GM19324 (cell line): ENCODE data around the gene KMT5B.

Source experiments
- ATAC-seq: cut with Tn5 transposase; IDR thresholded peaks from one replicate; pipeline ENCODE4 v1.9.1; 2021; ENCODE audit warnings: mild to moderate bottlenecking, moderate library complexity; ENCODE audit not compliant: unreplicated experiment, low FRiP score

The KMT5B gene

DNA sequence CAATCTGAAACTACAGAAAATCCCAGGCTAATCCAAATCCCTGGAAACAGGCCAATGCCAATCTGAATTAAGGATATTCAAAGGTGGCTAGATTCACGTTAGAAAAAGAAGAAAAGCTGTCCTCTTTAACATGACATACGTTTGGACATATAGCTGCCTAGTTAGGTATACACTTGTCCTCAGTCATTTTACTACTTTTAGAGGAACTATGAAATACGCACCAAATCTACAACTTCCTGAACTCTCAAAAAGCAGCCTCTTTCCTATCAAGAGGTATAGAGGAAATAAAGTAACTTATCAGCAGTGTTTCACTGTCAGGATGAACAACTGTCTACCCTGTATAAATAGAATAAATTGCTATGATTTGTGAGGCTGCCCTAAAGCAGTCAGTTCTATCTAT lies 24.0 kb downstream of the KMT5B start:
- ATAC-seq = no peak

DNA sequence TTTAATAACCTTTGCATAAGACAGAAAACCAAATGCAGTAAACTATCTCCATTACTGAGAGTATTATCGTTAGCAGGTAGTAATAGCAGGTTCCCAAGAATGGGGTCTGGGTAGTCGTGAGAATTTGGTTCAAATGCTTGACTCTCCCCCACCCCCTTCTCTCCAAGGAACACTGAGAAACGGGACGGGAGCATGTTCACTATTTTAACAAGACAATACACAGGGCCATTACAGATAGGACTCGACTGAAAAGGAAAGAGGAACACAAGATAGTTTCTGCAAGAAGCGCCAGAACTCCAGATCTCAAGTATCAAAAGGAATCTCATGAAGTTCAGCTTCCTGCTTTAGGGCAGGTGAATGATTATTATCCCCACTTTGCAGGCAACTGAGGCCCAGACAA lies 27.0 kb downstream of the KMT5B start:
- no peak for ATAC-seq

DNA sequence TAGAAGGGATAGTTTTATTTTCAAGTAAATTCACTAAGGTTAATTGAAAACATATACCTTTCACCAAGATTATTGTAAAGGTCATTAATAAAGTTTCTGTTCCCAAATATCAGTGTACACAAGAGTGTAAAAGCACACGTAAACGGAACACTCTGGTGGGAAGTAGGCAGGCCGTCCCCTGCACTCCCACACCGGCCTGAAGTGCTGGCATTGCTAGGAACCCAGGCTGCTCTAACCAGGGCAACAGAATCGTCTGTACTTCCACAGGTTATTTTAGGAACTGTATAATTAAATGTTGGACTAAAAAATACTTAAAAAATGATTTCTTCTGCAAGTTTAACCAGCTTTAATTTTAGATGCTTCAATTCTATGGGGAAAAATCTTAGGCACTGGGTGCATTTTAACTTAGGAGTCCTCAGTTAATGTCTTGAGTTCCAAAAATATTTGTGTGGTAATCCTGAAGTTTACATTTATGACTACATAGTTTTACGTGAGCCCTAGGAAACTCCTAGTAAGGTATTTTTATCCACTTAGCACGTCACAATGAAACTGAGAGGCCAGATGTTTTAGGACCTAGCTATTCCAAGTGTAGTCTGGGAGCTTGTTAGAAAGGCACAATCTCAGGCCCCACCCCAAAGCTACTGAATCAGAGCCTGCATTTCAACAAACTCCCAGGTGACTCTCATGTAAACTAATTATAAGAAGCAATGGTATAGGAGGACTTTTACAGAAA lies 31.2 kb downstream of the KMT5B start:
- no peak for ATAC-seq

DNA sequence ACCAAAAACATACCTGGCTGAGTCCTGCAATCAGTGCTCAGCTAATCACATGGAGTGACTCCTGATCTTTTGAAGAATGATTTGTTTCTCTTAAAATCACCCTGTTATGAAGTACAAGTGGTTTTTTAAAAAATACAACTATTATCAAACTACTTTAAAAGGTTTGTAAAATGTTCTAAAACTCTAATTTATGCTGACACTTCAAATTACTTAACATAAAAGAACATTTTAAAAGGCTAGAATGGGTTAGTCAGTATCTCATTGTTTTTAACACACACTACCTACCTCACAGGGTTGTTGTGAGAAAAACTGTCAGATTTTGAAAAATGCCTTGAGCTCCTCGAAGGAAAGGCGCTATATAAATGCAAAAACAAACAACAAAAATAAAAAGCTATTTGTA lies 33.2 kb downstream of the KMT5B start:
- no peak for ATAC-seq

DNA sequence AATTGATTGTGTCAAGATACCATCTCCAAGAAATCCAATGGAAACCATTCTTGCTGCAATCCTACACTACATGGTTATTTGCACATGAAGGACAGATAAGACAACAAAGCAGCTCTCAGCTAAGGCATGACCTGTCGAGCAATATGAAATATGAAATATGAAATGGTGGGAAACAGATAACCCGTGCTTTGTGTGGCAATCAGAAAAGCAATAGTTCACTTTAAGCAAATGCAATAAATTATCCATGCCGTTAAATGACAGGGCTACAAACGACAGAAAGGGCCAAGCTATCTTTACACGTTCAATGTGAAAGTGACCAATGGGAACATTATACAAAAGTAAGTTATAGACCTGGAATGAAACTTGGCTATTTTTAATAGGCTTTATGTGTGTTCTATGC lies 35.2 kb downstream of the KMT5B start:
- ATAC-seq = no peak

DNA sequence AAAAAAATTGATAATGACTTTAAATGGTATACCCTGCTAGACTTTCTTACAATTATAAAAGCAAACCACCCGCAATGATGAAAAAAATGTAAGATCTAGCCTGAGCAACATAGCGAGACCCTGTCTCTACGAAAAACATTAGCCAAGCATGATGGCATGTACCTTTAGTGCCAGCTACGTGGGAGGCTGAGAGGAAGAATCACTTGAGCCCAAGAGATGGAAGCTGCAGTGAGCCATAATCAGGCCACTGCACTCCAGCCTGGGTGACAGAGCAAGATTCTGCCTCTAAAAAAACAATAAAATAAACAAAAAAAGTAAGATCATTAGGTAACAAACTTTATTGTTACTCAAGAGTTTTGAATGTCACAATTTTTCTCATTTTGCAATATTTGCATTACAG lies 39.2 kb downstream of the KMT5B start:
- no peak for ATAC-seq

DNA sequence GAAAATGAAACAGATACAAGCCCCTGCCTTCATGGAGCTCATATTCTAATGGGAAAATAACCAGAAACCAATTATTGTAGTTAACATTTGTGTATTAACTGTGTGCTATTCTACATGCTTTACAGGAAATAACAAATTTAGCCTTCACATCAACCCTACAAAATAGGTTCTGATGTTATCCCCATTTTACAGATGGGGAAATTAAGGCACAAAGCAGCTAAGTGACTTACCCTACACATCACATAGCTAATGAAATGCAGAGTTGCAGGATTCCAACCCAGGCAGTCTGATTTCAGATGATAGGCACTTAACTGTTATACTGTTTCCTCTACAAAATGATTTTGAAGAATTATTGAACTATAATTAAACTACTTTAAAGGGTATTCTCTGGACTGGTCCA lies 43.7 kb downstream of the KMT5B start:
- ATAC-seq = no peak

DNA sequence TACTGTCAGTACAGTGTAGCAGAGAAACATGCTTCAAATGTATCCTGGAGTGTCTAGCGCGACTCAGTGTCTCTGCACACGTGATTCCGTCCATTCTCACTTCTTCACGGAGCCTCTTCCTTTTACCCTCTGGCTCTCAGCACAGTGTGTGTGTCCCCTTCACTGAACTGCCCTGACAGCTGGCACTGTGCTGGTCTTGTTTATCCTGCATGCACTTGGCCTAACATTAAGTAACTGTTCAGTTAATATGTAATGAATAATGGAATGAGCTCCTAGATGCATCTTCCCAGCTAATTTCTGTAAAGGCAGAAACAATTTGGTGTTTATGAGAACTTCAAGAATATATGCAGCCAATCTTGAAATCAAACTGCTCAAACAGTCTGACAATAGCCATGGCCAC lies 44.4 kb downstream of the KMT5B start:
- no peak for ATAC-seq

DNA sequence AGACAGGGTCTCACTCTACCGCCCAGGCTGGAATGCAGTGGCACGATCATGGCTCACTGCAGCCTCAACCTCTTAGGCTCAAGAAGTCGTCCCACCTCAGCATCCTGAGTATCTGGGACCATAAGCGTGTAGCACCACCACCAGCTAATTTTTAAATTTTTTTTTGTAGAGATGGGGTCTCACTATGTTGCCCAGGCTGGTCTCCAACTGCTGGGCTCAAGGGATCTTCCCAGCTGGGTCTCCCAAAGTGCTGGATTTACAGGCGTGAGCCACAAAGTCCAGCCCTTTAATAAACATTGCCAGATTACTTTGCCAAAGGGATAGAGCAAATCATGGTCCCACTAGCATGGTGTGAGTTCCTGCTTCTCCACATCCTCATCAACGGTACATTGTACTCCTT lies 45.6 kb downstream of the KMT5B start:
- ATAC-seq = no peak

DNA sequence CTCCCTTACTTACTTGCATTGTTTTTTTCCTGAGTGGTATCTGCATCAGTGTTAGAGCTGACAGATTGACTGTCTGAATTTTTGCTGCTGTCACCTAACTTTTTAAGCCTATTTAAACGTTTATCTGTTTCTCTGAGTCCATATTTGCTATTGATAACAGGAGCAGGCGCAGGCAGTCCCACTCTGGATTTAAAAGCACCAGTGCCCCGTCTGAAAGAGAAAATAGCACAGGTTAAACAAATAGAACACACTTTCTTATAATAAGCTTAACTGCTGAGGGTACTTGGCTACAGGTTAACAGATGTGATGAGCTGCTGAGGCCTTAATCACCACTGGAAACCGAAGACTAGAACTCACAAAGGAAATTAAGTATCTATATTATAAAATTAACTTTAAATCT lies 46.1 kb downstream of the KMT5B start:
- no peak for ATAC-seq

DNA sequence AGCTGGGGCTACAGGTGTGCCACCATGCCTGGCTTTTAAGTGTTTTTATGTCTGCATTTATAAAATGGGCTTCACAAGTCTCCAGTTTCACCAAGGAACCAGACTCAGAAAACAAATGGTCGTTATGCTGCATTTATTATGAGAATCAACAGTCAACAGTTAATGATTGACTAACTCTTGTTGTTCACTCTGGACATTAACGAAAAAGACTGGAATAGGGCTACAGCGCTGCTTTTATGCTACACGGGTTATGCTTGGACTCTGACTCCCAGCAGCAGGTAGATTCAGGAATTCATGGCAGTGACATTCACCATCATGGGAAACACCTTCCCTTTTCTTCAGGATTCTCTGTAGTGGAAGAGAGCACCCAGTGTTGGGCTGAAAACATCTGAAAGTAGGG lies 47.5 kb downstream of the KMT5B start:
- no peak for ATAC-seq

DNA sequence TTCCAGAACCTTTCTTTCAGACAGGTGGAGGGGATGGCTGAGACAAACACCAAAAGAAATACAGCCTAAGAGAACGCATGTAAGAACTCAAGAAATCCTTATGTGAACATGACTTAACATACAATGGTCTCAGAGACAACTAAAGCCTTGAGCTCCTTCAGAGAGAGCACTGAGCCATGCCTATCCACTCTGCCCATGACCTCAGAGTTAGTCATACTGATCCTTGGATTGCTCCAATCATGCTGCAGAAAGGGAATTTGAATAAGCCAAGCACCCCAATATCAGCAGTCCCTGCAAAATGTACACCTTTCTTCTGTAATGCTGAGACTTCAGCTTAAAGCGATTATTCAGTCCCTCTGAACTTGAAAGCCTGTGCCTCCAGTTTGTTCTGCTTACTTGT lies 48.7 kb downstream of the KMT5B start:
- ATAC-seq = no peak

DNA sequence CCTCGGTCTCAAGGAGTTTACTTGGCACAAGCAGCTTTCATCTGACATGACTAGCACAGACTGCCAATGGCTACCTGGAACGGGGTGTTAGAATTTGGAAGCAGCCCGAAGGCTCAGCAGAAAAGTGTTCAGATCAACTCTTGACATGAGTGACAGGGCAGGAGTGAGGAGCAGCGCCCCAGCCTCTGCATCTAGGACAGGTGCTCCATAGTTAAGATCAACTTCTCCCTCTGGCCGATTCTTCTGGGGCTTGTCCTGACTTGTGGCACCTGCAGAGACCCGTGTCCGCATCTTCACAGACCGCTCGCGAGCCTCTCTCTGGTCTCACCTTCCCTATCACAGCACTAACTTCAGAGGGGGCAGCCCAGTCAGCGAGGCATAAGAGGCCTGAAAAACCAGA lies 49.4 kb downstream of the KMT5B start:
- ATAC-seq = no peak

DNA sequence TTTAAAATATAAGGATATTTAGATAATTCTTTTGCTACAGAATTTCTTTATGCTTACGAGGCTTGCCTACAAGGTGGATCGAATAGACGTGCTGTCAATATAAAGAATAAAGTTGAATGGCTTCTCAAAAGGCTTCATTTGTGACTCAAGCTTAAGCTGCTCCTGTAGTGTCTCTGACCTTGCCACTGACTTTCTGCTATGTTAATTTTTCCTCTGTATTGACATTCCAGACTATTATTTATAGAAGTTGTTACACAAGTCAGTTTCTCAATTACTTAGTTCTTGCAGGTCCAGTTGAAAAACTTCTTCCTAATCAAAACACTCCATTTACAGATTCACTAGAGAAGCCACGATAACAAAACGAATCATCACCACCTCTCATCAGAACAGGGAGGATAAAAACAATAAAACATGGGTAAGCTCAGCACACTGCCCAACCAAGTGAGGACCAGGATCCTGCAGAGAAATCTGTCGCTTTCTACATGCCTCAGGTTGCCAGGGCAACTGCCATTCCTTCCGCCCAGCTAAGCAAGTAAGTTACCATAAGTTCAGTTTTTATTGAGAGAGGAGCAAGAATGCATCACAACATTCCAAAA lies 52.9 kb downstream of the KMT5B start:
- ATAC-seq = no peak

DNA sequence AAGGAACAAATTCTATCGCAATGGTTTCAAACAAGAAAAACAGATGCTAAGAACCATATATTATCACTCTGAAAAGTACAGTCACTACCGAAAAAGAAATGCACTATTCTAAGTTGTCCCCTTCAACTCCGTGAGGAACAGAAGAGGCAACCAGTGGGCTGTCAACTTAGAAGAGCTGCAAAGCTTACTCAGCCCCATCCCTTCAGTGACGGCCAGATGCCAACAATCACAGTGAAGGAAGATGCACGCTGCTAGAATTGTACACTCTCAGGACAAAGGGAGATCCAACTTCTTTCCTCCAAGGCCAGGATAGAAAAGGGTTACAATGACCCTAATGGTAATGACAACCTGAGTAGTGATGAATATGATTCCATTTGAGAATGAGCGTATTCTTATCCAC lies 53.4 kb downstream of the KMT5B start:
- no peak for ATAC-seq

DNA sequence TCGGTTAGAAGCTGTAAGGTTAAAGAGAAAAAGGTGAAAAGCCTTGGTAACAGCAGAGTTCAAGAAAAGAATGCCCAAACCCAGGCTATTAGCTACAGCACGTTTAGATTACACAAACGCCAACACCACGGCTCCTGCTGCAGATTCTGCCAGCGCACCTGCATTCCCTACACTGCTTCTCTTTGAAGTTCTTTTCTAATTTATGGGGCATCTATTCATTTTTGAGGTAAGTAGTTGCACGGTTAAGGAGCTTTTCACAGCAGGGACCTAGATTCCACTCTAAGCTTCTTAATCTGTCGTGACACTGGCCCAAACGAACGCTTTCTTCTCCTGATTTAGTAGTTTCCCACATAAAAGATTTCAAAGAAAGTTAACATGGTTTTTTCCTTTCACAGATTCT lies 53.9 kb downstream of the KMT5B start:
- no peak for ATAC-seq

DNA sequence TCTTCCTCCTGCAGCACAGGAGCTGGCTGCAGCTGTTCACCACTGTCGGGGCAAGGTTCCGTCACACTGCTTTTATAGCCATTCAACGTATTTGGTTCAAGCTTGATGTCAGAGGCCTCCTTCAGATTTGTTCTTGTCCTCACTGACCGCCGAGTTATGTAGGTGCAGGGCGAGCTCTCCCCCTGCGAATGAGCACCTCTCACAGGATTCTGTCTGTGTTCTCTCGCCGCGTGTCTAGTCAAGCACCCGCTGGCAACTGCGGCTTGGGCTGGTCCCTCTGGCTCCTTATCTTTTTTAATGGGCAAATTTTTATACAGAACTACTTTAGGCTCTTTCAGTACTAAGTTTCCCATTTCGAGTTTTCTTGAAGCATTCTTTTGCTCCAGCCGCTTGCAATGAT lies 54.5 kb downstream of the KMT5B start:
- no peak for ATAC-seq

DNA sequence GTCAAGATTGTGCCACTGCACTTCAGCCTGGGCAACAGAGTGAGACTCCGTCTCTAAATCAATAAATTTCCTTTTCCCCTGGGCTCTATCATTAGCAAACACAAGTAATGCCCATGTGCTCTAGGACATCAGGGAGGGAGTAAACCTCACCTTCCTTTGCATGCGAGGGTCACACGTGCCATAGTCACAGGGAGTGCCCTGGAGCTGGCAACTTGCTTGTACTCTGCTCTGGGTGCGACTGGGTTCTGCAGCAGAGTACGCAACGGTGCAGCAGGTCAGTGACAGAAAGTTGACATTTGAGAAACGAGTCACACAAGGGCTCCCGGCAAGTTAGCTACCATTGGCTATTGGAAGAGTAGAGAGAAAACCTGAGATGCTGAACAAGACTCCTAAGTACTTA lies 59.4 kb downstream of the KMT5B start:
- no peak for ATAC-seq

DNA sequence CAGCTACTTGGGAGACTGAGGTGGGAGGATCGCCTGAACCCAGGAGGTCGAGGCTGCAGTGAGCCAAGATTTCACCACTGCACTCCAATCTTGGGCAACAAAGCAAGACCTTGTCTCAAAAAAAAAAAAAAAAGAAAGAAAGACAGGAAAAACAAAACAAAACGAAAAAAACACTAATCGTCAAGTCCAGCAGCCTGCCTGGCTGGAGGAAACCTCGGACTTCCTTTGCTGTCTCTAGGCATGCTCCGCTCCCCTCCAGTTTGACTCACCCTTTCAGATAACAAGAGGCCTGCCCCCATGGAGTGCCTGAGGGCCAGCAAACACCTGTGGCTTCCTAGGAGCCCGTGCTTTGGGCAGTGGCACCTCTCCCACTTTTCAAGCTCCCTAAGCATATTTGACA lies 63.1 kb downstream of the KMT5B start:
- ATAC-seq = no peak

DNA sequence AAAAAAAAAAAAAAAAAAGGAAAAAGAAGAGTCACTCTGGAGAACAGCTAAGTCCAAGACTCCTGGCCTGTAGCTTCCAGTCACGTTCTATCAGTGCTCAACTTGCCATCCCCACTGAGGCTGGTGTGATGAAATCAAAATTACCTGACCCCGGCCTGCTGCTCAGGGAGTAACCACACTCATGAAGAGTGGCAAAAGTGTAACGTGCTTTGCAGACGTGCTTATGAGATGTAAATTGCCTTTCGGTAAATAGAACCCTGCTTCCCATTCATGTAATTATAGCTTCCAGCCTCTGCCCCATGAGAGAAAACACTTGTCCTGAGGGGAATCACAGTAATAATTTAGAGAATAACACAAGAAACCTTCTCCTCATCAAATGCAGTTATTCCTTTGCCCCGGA lies 63.7 kb downstream of the KMT5B start:
- ATAC-seq = no peak

DNA sequence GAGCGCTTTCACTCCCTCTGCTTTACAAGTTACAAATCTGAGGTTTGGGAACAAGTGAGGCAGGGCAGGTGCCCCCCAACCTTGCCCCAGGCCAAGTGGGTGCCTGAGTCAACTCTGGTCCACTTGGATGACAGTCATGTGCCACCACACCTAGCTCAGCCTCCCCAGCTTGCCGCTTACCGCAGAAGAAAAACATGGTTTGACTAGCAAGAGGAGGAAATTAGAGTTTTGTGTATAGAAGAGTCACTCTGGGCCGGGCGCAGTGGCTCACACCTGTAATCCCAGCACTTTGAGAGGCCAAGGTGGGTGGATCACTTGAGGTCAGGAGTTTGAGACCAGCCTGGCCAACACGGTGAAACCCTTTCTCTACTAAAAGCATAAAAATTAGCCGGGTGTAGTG lies 64.2 kb downstream of the KMT5B start:
- no peak for ATAC-seq

DNA sequence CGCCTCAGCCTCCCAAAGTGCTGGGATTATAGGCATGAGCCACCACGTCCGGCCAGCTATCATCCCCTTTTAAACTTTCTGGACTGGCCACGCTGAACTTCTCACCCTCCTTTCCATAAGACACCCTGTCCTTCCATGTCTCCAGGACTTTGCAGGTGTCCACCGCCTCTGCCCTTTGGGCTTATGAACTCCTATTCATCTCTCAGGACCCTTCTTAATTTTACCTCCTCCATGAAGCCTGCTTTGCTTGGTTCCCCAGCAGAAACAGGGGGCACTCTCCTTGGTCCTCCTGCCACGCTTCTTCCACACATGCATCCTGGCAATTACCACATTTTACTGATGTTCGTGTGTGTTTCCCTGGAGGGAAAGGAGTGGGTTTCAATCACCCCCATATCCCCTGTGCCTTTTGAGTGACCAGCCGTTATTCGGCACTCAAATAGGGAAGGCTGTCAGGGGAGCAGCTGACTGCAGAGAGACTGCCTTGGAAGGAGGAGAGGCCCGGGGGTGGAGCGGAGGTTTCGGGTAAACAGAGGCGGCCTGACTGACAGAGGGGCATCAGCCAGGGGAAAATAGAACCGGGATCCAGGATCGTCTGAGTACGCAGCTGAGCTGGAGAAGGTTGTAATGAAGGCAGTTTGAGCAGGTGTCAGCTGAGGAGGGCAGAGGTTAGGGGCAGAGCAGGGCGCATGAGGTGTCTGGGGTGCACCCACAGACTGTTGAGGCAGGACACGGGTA lies 64.9 kb downstream of the KMT5B start:
- no peak for ATAC-seq
